NCI-H446 (cell line): Measurements from ENCODE around the gene RUFY4.
A peak's percentile ranks its signal among the peaks of the same experiment; 100 is the strongest.

Experiments used
- DNase-seq, 2 experiments: peaks; one replicate each; lab custom pipeline; 2025; lab: John Stamatoyannopoulos, UW

RUFY4 gene

DNA sequence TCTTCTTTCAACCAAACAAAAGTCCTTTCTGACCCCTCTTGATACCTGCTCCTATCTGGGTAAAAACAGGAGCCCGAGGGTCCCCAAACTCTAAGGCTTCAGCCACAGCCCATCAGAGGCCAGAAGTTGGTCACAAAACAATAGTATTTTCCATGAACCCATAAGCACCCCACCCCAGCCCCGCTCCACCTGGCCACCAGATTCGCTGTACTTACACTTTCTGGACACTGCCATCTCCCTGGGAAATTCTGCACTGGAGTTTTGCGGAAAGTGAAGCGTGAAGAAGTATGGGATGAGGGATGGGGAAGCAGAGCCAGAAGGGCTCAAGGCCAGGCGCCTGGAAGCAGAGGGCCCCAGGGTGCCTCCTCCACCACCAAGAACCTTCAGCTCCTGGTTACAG lies 5.2 kb upstream of the RUFY4 start:
- no peak for DNase-seq

GRCh38 chr2:218065239-218066006 lies 3.6 kb upstream of the RUFY4 start:
- no peak for DNase-seq

DNA sequence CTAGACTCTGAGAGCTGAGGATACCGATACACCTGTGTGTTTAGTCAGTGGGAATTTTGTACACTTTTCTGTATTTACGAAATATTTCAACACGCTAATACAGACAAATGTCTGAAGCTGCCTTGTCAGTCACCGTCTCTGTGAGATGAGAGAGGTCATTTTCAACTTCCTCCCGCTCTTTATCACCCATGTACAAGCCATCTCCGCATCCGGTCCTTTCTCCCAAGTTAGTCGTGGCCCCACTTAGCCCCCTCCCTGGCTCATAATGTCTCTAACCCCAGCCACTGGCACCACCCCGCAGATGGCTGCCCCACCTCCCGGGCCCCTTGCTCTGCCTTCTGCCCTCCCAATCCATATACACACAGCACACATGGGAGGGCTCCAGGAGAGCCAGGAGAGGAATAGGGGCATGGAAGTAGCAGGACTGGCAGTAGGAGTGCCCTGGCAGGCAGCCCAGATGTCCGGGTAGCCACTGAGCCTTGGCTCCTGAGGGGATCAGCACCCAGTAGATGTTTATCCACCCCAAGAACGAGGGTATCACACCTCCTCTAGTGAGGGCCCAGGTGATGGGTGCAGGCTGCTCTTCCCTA lies 2.0 kb upstream of the RUFY4 start:
- DNase-seq: no peak

GRCh38 chr2:218067523-218067922 lies 1.5 kb upstream of the RUFY4 start:
- DNase-seq: no peak

- no peak for DNase-seq
These were observed 700 bp downstream of the RUFY4 start for GRCh38 chr2:218069606-218070300.

DNA sequence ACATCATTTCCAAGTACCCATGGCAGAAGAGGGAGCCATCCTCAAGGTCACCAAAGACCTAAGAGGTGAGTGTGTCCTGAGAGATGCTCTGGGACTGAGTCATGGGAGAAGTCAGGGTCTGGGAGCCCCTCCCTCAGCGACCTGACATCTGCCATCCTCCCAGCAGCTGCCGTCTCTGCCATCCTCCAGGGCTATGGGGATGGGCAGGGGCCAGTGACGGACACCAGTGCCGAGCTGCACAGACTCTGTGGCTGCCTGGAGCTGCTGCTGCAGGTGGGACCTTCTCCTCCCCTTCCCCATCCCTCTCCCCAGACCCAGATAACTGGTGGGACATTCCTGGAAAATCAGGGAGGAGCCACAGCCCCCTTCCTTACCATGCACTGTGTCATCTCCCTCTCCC lies 1.5 kb downstream of the RUFY4 start:
- no peak for DNase-seq

DNA sequence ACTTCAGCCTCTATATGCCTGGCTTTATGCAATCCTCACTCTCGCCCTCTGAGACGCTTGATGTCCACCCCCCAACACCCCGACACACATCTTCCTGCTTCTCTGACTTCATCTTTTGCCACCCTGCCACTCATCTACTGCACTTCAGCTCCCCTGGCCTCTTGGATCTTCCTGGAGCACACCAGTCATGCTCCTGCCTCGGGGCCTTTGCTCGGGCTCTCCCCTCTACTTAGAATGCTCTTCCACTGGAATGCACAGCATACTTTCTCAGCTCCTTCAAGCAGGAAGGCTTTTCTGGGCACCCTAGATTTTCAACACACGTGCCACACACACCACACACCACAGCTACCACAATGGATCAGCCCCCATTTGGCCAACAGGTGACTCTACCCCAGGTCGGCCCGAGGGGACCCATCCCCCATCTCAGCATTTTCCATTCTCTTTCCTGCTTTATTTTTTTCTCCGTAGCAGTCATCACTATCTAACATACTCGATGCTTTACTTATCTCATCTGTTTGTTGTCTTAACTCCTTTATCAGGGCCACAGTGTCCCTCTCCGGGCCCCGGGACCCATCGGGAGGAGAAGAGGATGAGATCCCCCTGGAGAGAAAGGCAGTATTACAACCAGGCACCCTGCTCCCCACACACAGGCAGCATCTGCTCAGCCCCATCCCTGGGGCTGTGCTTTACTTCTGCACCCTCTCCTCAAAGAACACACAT lies 2.3 kb downstream of the RUFY4 start:
- no peak for DNase-seq

DNA sequence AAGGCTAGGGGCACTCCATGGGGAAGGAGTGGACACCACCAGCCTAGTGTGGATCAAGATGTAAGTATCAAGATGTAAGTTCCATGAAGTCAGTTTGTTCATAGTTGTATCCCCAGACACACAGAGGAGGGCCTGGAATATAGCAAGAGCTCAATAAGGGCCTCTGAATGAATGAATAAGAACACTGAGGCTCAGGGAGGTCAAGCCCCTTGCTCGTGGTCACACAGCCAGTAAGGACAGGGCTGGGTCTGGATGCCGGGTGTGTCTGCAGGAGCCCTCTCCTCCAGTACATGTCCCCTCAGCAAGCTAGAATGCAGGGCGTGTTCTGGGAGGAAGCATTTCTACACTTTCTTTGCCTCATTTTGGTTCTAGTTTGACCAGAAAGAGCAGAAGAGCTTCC lies 2.9 kb downstream of the RUFY4 start:
- no peak for DNase-seq

DNA sequence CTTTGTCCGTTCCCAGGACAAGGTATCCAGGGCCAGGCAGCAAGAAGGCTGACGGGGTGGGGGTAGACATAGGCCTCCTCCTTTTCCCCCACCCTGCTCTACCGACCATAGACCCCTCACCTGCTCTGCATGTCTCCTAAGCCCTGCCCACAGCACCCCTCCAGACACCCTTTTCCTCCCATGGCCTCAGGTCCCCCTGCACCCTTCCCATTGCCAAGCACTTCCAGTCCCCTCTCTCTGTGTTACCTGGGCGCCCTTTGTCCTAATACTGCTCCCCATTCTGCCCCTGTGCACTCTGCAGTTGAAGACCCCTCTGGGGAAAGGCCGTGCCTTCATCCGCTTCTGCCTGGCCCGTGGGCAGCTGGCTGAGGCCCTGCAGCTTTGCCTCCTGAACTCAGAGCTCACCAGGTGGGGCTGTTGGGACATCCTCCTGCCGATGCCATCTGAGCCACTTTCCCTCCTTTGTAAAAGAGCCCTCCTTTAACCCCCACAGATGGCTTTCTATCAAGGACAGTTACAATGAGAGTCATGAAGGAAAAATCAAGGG lies 3.5 kb downstream of the RUFY4 start:
- DNase-seq: no peak

DNA sequence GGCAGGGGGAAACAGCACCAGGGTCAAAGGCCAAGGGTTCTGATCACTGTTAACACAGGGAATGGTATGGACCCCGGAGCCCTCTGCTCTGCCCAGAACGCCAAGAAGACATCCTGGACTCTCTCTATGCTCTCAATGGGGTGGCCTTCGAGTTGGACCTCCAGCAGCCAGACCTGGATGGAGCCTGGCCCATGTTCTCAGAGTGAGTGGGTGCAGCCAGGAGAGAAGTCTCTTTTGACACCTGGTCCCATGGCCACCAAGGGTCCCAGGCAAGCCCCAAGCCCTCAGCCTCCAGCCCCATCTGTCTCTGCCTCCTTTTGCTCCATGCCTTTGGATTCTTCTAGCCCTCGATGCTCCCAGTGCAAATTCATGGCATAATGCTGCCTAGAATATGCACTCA lies 4.1 kb downstream of the RUFY4 start:
- DNase-seq: no peak

DNA sequence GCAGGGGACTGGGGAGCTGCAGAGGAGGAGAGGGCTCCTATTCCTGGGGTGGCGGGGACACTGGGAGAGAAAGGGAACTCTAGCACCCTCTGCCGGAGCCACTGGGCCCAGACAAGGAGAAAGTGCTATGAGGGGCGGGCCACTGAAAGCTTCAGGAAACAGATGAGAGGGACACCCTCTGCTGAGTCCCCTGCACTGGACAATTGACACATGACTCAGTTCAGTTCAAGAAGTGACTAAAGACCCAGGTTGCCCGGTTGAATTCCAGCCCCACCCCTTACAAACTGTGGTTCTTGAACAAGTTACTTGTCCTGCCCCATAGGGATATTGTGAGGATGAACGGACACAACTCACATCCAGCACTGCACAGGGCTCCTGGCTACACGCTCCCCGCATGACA lies 5.0 kb downstream of the RUFY4 start:
- peak in 1 of 2 experiments; percentile 2 for DNase-seq

- no peak for DNase-seq
These were observed 7.1 kb downstream of the RUFY4 start for GRCh38 chr2:218075975-218076811.

DNA sequence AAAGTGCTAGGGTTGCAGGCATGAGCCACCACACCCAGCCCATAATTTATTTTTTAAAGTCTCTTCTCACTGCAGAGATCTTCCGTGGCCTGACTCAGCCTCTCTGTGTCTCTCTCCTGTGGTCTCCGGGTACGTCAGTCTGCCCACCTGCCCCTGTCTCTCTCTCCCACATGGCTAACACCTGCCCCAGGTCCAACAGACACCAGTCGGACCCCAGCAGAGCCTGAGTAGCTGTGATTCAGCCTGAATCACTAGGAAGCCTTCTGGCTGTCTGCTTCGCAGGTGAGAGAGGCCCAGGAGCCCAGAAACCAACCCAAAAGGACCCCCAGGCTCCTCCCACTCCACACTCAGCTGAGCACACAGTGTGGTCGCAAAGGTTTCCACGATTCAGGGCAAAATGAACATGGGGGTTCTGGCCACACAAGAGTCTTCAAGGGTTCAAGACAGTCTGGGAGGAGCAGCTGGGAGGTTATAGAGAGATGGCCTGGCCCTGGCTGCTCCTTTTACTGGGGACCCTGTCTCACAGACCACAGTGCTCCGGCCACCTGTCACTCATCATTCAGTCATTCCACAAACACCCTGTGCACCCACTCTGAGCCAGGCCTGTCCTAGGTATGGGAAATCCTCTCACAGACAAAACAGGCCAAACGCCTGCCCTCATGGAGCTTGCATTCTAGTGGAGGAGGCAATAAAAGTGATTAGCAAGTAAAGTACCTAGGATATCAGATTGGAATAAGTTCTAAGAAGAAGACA lies 8.6 kb downstream of the RUFY4 start:
- DNase-seq: no peak

DNA sequence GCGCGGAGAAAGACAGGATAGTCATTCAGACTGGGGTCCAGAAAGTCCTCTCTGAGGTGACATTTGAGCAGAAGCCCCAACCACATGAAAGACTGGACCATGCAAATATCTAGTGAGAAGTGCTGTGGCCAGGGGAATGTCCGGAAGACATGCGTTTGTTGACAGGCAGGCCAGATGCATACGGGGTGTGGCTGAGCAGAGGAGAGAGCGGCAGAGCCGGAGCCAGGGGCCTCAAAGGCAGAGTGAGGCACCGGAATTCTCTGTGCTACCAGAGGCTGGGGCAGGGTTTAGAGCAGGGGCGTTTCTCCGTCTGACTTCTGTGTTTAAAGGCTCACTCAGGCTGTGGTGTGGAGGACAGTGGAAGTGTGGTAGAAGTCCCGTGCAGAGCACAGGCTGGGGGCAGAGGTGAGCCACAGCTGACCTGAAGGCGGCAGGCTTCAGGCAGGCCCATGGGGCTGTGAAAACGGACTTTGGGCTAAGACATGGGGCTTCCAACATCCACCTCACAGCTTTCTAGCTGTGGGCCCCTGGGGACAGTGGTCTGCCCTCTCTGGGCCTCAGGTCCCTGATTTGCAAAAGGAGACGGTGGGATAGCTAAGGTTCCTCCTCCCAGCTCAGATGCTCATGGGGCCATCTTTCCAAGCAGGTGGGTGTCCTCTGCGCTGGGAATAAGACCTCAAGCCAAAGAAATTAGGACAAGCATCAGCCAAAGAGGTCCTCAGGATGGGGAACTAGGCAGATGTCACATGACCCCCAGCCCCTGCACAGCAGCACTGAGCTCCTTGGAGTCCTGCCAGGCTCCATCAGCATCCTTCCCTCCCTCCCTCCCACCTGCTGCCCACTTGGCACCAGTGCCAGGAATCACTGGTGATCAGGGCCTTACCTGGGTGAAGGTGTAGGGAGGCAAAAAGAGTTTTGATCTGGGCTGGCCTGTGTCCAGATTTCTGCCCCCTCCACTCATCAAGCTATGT lies 11.2 kb downstream of the RUFY4 start:
- no peak for DNase-seq

DNA sequence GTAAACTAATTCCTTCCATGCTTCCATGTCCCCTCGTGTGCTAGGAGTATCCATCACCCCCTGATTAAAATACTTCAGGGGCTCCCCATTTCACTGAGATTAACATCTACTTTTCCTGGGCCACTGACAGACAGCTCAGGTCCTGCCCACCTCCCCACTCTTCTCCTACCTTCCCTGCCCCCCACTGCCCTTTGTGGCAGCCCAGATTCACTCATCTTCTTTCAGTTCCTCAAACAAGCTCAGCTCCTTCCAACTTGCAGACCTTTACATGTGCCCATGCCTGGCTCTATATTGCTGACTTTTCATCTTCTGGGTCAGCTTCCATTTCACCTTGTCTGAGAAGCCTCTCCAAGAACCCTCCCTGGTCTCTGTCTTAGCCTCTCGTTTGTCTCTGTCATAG lies 12.0 kb downstream of the RUFY4 start:
- no peak for DNase-seq

DNA sequence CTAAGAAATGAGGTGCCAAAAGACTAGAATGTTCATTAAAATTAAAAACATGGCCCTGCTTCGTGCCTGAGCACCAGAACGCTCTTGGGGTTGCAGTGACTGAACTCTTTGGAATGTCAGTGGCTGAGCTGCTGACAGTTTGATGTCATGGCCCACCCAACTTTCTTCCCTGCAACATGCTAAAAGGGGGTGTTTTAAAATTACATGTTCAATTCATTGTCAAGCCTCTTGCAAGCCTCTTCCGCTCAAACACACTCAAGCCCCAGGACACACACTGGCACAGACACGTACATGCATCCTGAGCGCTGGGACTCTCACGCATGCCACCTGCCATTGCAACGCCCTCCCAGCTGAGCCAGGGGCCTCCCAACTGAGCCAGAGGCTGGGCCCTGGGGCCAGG lies 12.6 kb downstream of the RUFY4 start:
- no peak for DNase-seq

- DNase-seq: no peak
These were observed 13.7 kb downstream of the RUFY4 start for GRCh38 chr2:218082586-218083351.

- DNase-seq: no peak
These were observed 14.3 kb downstream of the RUFY4 start for GRCh38 chr2:218083352-218083676.

DNA sequence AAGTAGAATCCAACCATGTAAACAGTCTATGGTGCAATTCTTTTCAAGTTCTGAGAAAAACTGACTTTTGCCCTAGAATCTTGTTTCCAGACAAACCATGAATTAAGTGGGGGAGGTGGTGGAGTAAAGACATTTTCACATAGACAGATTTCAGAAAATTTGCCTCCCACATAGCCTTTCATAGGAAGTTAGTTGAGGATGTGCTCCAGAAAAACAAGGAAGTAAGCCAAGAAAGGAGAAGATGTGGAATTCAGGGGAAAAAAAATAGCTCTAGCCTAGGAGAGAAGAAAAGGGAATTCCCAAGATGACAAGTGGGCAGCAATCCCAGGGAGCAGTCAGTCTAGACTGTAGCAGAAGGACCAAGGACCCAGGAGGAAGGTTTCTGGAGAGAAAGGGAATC lies 17.4 kb downstream of the RUFY4 start:
- DNase-seq: no peak
